Kidney epithelial cell (primary cell): ENCODE results near the gene DISC1. TPM values are rescaled to one million over a fixed set of nuclear protein-coding genes. Genes with fewer than 3 reads are reported as not detected.

ENCODE experiments used
- DNase-seq: peaks from one replicate; pipeline ENCODE4 v3.0.0-alpha.2; 2010; ENCODE audit warnings: low read depth
- H3K27me3 ChIP-seq: 2 replicates; pipeline ENCODE4 v1.6.0; 2011; ENCODE audit warnings: low read length; ENCODE audit not compliant: control insufficient read depth, insufficient read depth
- H3K36me3 ChIP-seq: 2 replicates; pipeline ENCODE4 v1.5.1; 2011; ENCODE audit warnings: low read length; ENCODE audit not compliant: control insufficient read depth, insufficient read depth
- H3K4me3 ChIP-seq: 2 replicates; pipeline ENCODE4 v1.5.1; 2011; ENCODE audit warnings: low read depth, mild to moderate bottlenecking, control low read depth, low read length
- CTCF ChIP-seq: IDR thresholded peaks from 2 replicates; pipeline ENCODE4 v1.5.1; 2011; ENCODE audit warnings: mild to moderate bottlenecking, moderate library complexity, low read length, control low read depth, inconsistent platforms; ENCODE audit not compliant: insufficient read depth, poor library complexity, severe bottlenecking
- total RNA-seq: library from RNA; depleted of rRNA; stranded (reverse); fragments of >200 nt; gene quantifications from 2 replicates; pipeline ENCODE4 v1.2.3, GENCODE V29; 2015

DISC1 gene
- total RNA-seq, 1 donor from 2014 or later, result 5.8 TPM

GRCh38 chr1:232012773-232013386, 386.3 kb downstream of the DISC1 start:
- Histone ChIP-seq H3K27me3 (no peaks in the 10 kb centered on the region), H3K36me3 (no peaks in the 10 kb centered on the region), H3K4me3 (no peak overlapping the region)
- TF ChIP-seq CTCF, result no peak
- no peak for DNase-seq

DNA sequence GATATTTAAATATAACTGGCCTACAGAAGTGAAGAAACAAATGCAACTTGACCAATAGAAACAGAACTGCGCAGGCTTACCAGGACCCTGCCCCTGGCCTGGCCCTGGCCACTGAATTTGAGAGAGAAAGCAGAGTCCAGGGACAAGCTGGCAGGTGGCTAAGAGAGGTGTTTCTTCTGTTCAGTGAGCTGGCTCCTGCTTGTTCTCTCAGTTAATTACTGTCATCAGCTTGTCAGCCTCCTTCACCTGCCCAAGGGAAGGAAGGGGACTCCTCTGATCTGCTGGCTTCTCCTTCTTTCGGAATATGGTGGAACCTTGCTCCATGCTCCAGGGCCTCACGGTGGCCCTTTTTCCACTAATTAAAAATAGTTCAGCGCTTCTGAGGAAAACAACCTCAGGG, 388.4 kb downstream of the DISC1 start:
- no peak for TF ChIP-seq CTCF
- Histone ChIP-seq H3K36me3 (no peaks in the 10 kb centered on the region), H3K4me3 (no peak overlapping the region), H3K27me3 (no peaks in the 10 kb centered on the region)
- no peak for DNase-seq

- no peak for TF ChIP-seq CTCF
- H3K36me3 ChIP-seq, result no peaks in the 10 kb centered on the region
- no peaks in the 10 kb centered on the region for H3K27me3 ChIP-seq
- H3K4me3 ChIP-seq, result no peak overlapping the region
- no peak for DNase-seq
These were observed 390.0 kb downstream of the DISC1 start for GRCh38 chr1:232016616-232017015.

DNA sequence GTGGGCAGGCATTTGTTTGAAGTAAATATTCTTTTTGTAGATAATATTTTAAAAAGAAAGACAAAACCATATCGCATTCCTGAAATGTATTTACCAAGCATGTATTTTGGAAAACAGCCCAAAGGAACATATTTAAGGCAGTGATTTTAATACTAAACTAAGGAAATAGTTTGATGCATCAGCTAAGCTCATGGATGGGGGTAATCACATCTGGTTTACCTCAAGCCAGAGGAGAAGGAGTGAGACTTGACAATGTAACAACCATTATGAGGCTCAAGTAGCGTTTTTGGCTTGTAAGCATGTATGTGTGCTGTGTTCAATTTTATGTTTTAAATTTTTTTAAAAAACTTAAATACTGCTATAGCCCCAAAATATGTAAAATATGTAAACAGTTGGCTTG, 390.5 kb downstream of the DISC1 start:
- DNase-seq, result no peak
- no peaks in the 10 kb centered on the region for H3K36me3 ChIP-seq
- H3K27me3 ChIP-seq, result no peaks in the 10 kb centered on the region
- TF ChIP-seq CTCF, result no peak
- no peak overlapping the region for H3K4me3 ChIP-seq

DNA sequence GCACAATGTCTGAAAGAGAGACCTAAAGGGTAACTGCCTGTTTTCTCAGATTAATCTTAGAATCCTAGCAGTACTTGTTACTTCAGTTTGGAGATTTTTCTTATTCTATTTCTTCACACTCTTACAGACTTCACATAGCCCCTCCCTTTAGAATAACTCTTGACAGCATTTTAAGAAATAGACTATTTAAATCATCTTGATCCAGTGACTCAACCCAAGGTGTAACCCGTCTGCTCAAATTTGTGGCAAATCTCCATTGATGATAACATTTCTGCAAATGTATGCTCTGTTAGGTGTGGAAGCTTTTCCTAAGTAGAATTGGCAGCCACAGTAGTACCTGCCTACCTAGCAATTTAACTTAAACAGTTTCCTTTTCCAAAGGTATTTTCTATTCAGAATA, 391.2 kb downstream of the DISC1 start:
- no peak for DNase-seq
- TF ChIP-seq CTCF, result no peak
- Histone ChIP-seq H3K4me3 (no peak overlapping the region), H3K27me3 (no peaks in the 10 kb centered on the region), H3K36me3 (no peaks in the 10 kb centered on the region)

GRCh38 chr1:232018231-232019025, 391.8 kb downstream of the DISC1 start:
- no peak for DNase-seq
- Histone ChIP-seq H3K36me3 (no peaks in the 10 kb centered on the region), H3K27me3 (no peaks in the 10 kb centered on the region), H3K4me3 (no peak overlapping the region)
- no peak for TF ChIP-seq CTCF
